IPS-NIHi11 (cell line): Measurements from ENCODE around the gene MAP2K1.
"Not testable (repeated sequence)": the region's sequence is repeated elsewhere in the genome, so short reads cannot be mapped to it uniquely, and the experiment has no call there.

Experiments
- DNase-seq: peaks from one replicate; pipeline ENCODE4 v3.0.0; 2012; ENCODE audit warnings: mixed read lengths, low spot score

The MAP2K1 gene

DNA sequence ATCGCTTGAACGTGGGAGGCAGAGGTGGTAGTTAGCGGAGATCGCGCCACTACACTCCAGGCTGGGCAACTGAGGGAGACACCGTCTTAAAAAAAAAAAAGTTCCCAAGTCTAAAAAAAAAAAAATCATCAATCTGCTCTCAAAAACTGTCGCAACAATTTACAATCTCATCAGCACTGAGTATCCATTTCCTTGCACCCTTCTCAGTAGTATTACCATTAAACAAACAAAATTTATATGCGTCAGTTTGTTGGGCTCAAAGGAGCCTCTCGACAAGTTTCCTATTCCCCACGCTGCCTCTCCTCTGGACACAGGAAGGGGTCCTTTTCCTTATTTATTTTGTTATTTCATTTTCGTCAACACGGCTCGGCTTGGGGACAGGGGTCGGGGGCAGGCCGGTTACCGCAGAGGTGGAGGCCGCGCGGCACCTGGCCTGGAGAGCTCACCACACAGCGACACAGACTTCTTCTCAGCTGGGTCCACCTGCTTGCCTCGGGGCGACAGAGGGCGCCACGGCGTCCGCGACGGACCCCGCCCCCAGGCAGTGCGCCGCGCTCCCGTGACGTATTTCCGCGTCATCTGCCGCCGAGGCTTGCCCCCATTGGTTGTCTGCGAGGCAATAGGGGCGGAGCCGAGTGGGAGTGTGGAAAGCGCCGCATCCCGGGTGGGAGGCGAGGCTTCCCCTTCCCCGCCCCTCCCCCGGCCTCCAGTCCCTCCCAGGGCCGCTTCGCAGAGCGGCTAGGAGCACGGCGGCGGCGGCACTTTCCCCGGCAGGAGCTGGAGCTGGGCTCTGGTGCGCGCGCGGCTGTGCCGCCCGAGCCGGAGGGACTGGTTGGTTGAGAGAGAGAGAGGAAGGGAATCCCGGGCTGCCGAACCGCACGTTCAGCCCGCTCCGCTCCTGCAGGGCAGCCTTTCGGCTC, at the start of gene MAP2K1:
TSS of gene MAP2K1 (plus strand) at position 709 of the 920 bp plus-strand sequence. CDS start 436 bp downstream, outside the sequence.
- DNase-seq = peak; percentile 97

DNA sequence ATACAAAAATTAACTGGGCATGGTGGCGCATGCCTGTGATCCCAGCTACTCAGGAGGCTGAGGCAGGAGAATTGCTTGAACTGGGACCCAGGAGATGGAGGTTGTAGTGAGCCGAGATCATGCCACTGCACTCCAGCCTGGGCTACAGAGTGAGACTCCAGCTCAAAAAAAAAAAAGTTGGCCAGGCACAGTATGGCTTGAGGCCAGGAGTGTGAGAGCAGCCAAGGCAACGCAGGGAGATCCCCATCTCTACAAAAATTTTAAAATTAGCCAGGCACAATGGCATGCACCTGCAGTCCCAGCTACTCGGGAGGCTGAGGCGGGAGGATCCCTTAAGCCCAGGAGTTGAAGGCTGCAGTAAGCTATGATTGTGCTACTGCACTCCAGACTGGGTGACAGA, 38.2 kb upstream of the MAP2K1 start:
- DNase-seq = not testable (repeated sequence)

DNA sequence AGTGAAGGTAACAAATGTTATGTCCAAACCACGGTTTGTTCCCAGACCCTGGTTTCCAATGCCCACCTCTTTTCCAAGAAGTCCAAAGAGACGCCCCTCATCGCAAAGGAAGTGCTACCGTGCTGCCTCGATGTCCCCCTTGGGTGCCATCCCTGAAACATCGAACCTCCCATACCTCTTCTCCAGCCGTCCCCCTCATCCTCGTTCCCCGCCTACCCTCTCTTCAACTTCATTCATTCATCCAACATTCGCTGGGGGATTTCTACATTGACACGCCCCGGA, 30.7 kb upstream of the MAP2K1 start:
- no peak for DNase-seq

DNA sequence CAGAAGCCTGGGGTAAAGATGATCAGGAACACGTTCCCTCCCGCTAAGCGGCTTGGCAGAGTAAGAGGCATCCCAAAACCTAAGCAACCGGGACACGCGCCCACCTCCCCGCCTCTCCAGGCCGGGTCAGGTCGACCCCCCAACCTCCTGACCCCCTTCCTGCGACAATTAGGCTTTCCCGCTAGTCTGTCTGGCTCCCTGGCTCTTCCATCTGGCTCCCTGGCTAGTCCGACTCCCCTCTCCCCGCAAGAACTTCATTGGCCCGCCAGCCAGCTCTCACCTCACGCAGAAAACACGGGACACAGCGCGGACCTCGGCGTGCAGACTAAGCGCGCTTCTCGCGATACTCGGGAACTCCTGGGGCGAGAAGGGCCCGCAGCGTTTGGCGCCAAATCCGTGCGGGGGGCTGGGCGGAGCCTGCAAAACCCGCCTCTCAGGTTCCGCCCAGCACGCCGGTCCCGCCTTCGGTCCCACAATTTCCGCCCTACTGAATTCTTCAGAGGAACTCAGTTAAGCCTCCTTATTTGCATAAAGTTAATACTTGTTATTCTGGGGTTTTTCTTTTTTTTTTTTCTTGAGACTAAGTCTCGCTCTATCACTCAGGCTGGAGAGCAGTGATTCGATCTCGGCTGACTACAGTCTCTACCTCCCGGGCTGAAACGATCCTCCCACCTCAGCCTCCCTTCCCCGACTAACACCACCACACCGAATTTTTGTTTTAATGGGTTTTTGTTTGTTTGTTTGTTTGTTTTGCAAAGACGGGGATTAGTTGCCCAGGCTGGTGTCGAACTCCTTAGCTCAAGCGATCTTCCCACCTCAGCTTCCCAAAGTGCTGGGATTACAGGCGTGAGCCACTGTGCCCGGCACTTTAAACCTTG, 30.1 kb upstream of the MAP2K1 start, which contains the start of gene TIPIN:
TSS of gene TIPIN (minus strand) at position 327 of the 878 bp plus-strand sequence. CDS start 3,738 bp downstream, outside the sequence.
- peak; percentile 97 for DNase-seq

DNA sequence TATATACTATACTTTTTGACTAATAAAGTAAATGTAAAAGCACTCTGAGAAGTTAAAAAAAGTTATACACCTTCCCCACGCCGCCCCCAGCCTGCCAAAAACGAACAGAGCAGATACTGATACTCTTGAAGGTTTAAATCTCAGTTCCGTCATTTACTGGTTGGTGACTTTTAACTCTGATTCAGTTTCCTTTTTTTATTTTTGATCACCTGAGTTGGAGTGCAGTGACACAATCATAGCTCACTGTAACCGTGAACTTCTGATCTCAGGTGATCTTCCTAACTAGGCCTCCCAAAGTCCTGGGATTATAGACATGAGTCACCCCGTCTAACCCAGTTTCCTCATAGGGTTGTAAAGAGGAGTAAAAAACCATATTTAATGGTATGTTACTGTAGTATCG, 27.0 kb upstream of the MAP2K1 start:
- DNase-seq = no peak

DNA sequence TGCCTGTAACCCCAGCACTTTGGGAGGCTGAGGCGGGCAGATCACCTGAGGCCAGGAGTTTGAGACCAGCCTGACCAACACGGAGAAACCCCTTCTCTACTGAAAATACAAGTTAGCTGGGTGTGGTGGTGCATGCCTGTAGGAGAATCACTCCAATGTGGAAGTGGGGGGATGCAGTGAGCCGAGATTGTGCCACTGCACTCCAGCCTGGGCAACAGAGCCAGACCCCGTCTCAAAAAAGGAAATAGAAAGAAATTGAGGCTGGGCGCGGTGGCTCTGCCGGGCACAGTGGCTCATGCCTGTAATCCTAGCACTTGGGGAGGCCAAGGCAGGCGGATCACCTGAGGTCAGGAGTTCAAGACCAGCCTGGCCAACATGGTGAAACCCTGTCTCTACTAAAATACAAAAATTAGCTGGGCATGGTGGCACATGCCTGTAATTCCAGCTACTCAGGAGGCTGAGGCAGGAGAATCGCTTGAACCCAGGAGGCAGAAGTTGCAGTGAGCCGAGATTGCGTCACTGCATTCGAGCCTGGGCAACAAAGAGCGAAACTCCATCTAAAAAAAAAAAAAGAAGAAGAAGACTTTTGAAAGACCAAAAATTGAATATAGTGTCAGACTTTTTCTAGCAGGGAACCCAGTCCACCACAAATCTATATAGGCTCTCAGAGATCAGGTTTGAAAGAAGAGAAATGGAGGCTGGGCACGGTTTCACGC, 24.8 kb upstream of the MAP2K1 start:
- not testable (repeated sequence) for DNase-seq

DNA sequence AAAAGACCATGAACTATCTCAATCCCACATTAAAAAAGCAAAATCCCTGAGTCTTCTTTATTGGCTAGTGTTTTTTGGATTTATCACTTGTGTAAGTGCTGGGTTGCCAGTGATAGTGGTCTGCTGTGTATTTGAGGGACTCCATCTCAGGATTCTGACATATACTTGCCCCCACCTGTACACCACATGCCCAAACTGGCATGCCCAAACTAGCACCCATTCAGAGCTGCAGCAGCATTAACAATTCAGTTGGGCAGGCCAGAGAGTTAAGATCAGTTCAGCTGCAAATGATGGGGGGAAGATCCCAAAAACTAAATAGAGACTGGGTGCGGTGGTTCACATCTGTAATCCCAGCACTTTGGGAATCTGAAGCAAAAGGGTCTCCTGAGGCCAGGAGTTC, 23.9 kb upstream of the MAP2K1 start:
- no peak for DNase-seq

DNA sequence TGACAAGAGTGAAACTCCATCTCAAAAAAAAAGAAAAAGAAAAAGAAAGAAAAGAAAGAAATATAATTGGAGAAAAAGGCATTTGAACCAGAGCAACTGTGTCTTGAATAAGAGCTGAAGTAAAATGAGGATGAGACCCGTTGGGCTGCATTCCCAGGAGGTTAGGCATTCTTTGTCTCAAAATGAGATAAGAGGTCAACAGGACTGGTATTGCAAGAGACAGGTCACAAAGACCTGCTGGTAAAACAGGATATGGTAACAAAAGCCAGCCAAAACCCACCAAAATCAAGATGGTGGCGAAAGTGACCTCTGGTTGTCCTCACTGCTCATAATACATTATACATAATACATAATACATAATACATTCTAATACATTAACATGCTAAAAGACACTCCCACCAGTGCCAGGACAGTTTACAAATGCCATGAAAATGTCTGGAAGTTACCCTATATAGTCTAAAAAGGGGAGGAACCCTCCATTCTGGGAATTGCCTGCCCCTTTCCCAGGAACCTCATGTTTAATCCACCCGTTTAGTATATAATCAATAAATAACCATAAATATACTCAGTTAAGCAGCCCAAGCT, 21.7 kb upstream of the MAP2K1 start:
- DNase-seq = peak; percentile 15

DNA sequence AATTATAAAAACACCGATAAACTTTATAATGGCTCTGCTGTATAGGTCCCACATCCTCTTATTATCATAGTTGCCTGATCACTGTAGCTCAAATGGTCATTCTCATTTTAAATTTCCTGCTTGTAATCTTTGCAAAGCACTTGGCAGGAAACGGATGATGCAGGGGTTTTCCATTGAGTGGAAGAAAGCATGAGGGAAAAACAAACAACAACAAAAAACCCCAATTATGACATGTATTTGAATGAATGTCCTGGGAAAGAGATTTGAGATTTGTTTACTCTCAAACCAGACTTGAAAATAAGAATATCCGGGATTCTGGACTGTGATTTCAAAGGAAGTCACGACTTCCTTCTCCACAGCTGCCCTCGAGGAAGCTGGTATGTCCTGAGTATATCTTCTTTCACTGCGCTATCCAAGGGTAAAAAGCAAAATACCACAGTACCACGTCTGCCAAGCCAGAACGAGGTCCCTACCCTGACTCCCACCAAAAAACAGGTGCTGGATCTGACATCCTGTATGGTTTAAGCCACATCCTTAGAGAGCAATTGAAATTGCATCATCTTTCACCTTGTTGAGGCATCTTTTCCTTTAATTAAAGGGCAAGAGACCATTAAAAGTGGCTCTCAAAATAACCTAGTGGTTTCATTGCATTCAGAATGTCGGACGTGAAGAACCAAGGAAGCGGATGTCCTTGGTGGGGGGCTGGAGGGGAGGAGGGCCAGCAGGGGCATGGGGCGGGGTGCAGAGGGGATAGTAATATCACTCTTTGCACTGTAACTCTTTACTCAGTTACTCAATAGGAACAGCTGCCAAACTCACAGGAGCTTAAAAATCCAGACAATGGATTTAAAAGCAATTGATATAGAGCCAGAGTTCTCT, 16.7 kb upstream of the MAP2K1 start:
- peak; percentile 35 for DNase-seq

DNA sequence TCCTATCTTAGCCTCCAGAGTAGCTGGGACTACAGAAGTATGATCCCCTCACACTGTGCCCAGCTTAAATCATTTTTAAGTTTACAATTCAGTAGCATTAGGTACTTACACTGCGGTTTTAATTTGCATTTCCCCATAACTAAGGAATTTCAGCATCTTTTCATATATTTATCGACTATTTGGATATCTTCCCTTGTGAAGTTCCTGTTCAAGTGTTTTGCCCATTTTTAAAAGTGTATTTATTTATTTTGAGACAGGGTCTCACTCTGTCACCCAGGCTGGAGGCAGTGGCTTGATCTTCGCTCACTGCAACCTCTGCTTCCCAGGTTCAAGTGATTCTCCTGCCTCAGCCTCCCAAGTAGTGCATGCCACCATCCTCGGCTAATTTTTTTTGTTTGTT, 12.5 kb upstream of the MAP2K1 start:
- no peak for DNase-seq

DNA sequence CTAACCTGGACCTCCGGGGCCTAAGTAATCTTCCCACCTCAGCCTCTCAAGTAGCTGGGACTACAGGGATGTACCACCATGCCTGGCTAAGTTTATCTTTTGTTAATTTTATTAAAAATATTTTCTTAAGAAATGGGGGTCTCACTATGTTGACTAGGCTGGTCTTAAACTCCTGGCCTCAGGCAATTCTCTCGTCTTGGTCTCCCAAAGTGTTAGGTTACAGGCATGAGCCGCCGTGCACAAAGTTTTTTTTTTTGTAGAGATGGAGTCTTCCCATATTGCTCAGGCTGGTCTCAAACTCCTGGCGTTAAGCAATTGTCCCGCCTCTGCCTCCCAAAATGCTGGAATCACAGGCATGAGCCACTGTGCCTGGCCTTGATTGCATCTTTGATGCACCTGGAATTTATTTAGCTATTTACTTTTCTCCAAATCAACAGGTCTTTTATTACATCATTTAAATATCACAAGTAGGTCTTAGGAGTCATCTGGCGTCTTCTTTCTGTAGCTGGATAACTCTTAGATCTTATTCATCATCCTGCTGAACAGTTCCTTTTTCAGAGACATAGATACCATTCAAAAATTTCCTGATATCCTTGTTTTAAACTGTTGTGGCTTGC, 7.8 kb upstream of the MAP2K1 start:
- DNase-seq = no peak

DNA sequence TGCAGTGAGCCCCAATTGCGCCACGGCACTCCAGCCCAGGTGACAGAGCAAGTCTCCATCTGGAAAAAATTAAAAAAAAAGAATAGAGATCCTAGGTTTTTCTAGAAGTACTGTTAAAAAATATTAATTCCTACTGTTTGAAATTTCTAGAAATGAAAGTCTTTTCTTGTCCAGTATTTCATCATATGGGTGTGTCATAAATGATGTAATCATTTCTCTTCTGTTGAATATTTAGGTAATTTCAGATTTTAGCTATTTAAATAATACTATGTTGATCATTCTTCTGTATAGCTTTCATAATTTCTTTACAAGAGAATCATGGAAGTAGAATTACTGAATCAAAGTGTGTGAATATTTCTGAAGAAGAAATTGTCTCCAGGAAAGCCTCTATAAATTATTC, 5.3 kb upstream of the MAP2K1 start:
- DNase-seq = not testable (repeated sequence)

DNA sequence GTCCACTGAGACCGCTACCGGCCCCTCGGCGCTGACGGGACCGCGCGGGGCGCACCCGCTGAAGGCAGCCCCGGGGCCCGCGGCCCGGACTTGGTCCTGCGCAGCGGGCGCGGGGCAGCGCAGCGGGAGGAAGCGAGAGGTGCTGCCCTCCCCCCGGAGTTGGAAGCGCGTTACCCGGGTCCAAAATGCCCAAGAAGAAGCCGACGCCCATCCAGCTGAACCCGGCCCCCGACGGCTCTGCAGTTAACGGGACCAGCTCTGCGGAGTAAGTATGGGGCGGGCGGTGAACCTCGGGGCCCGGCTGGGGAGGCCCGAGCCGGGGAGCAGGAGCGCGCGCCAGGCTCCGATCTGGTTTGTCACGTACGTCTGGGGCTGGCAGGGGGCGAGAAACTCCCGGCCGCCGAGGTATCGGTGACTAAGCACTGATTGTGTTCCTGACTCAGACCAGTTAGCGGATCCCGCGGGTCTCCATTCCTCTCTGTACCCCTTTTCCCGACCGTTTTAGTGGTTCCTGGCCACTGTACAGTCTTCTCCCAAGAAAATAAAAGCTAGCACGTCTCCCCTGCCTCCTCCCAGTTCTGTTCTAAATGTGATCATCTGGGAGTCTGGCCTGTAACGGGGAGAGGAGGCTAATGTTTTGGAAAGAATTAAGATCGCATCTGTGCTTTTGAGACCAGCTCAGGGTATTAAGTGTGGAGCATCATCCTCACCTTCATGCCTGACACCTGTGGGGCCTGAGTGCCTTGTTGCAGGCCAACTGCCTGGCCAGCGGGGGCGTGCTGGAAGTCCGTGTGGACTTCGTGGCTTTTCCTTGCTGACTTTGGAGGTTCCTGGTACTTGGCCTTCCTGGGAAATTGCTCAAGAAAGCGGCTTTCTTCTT, 691 bp downstream of the MAP2K1 start:
- peak; percentile 67 for DNase-seq

DNA sequence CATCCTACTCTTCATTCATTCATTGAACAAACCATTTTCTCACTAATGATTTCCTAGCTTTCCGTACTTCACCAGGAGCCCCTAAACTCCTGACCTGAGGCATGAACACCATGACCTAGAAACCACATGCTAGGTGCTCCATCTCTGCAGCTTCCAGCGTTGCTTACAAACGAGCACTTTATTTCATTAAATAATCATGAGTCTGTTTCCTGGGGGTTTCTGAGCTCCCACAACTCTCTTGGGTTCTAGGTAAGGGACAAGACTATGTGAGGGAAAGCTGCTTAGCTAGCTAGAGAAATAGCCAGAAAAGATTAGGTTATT, 1.3 kb downstream of the MAP2K1 start:
- no peak for DNase-seq

DNA sequence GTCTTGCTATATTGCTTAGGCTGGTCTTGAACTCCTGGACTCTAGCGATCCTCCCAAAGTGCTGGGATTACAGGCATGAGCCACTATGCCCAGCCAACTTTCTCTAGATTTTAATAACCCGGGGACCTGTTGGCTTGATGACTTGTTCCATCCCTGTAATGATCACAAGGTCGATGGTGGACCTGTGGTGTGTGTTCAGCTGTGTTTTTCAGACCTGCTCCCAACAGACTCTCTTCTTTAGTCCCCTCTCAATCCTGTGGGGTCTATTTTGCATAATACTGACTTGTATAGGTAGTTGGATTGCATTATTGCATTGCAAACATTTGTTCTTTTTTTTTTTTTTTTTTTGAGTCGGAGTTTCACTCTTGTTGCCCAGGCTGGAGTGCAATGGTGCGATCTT, 1.9 kb downstream of the MAP2K1 start:
- DNase-seq = no peak

DNA sequence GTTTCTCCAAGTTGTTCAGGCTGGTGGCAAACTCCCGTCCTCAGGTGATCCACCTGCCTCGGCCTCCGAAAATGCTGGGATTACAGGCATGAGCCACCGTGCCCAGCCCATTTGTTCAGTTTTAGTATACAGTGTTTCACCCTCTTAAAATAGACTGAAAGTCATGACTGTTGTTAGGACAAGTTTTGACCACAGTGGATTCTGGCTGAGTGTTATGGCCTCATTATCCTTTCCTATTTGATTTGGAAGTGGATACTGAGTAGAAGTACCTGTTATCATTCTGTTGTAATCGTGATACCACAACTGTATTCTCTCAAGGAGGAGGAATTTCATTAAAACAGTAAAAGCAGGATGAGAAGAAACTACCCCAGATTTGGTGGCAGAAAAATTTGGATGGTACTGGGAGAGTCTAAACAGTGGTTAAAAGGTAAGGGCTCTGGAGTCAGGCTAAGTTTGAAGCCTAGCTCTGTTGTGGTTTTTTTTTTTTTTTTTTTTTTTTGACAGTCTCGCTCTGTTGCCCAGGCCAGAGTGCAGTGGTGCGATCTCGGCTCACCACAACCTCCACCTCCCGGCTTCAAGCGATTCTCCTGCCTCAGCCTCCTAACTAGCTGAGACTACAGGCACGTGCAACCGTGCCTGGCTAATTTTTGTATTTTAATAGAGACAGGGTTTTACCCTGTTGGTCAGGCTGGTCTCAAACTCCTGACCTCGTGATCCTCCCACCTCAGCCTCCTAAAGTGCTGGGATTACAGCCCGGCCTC, 2.6 kb downstream of the MAP2K1 start:
- DNase-seq = no peak

DNA sequence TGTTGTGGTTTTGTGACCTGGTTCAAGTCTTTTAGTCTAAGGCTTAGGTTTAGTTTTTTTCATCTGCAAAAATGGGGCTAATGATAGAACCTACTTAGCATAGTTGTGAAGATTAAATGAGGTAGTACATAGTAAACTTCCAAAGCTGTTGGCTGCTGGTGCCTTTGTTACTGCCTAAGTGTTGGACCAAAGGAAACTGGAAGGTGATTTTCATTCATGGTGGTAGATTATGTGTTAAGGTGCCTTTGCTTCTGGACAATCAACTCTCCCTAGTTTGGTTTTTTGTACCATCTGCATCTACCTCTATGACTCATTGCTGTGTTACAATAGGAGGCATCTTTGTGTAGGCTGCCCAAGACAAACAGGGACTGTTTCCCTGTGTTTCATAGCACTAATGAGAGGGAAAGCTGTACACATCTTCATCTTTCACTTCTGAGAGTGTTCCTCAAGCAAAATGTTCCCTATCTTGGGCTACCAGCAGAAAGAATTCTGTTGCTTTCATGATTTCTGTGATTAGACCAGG, 3.2 kb downstream of the MAP2K1 start:
- no peak for DNase-seq

DNA sequence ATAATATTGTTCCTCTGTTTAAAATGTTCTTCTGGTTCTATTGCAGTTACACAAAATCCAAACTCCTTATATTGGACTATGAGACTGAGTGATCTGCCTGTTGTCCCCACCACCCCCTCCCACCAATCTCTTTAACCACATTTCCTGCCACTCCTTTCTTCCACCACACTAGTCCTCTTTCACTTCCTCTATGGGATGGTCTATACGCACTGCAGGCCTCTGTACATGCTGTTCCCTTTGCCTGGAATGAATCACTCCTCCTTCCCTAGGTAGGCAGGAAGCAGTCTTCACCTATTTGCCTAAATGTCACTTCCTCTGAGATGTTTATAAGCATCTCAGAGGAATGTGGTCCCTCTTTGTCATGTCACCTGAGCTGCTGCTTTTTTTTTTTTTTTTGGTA, 4.0 kb downstream of the MAP2K1 start:
- DNase-seq = no peak

DNA sequence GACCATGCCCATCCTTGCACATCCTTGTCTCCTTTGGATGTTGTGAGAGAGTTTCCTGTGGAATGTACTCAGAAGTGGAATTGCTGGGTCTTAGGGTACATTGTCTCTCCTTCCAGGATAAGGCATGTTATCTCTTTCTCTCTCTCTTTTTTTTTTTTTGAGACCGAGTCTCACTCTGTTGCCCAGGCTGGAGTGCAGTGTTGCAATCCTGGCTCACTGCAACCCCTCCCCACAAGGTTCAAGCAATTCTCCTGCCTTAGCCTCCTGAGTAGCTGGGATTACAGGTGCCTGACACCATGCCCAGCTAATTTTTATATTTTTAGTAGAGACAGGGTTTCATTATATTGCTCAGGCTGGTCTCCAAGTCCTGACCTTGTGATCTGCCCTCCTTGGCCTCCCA, 6.3 kb downstream of the MAP2K1 start:
- DNase-seq = not testable (repeated sequence)
